Kidney (tissue), 14 donors: Measurements from ENCODE around the gene DCN. TPM values are rescaled to one million over a fixed set of nuclear protein-coding genes. Genes with fewer than 3 reads are reported as not detected.

ENCODE experiments used
- DNase-seq, 5 donors: peaks; one replicate each; pipeline ENCODE4 v3.0.0-alpha.2; 2013 to 2020
- FAIRE-seq: peaks from 2 replicates; lab custom pipeline; 2012; peaks lifted over from hg19 to GRCh38; lab: Jason Lieb, UNC
- H3K27ac ChIP-seq, 2 donors: one replicate each; pipeline ENCODE4 v1.7.0; 2013; ENCODE audit warnings: low read depth in 2 of 2, low read length in 2 of 2, inconsistent platforms in 1 of 2
- H3K27me3 ChIP-seq: one replicate; pipeline ENCODE4 v1.7.1; 2013; ENCODE audit warnings: low read length, inconsistent platforms; ENCODE audit not compliant: control insufficient read depth, insufficient read depth
- H3K36me3 ChIP-seq, 3 donors: one replicate each; pipeline versions ENCODE4 v1.7.0 to v1.7.1; 2013; ENCODE audit warnings: low read length in 3 of 3, control low read depth in 1 of 3, inconsistent platforms in 1 of 3; ENCODE audit not compliant: insufficient read depth in 3 of 3, control insufficient read depth in 2 of 3
- H3K4me1 ChIP-seq, 3 donors: one replicate each; pipeline versions ENCODE4 v1.7.0 to v1.7.1; 2013; ENCODE audit warnings: low read length in 3 of 3, inconsistent platforms in 1 of 3, low read depth in 1 of 3; ENCODE audit not compliant: control insufficient read depth in 2 of 3, insufficient read depth in 2 of 3
- H3K4me3 ChIP-seq, 3 donors: one replicate each; pipeline versions ENCODE4 v1.7.0 to v1.8.1; 2013; ENCODE audit warnings: low read length in 3 of 3, control low read depth in 1 of 3, inconsistent platforms in 1 of 3
- H3K9ac ChIP-seq, 3 donors: one replicate each; pipeline versions ENCODE4 v1.7.0 to v1.7.1; 2013; ENCODE audit warnings: low read length in 3 of 3, control low read depth in 1 of 3, inconsistent platforms in 1 of 3
- H3K9me3 ChIP-seq, 3 donors: one replicate each; pipeline versions ENCODE4 v1.7.0 to v1.7.1; 2013; ENCODE audit warnings: low read length in 3 of 3, control low read depth in 1 of 3, inconsistent platforms in 1 of 3; ENCODE audit not compliant: control insufficient read depth in 2 of 3, insufficient read depth in 1 of 3
- intact Hi-C: fragments of 100-400 bp; cut with DNase I; formaldehyde crosslinking; loops from one replicate; pipeline ENCODE4 v1.11.1; 2022
- polyA plus RNA-seq: library from polyadenylated mRNA; stranded (reverse); fragments of 350-450 nt; fragmentation: Illumina TruSeq; extraction: RNeasy Lipid Tissue Mini Kit (QIAGEN cat#74804); gene quantifications from one replicate; pipeline ENCODE4 v1.2.3, GENCODE V29; 2014; ENCODE audit warnings: low read depth, low replicate concordance; ENCODE audit not compliant: insufficient read depth
- total RNA-seq: library from RNA; stranded (reverse); fragmentation: NEBNext Ultra II Directional; extraction: Animal tissue kit (Norgen Biotek cat#: 25700); gene quantifications from one replicate; pipeline ENCODE4 v1.2.1, GENCODE V29; 2021
- TF ChIP-seq, protein P1 (sequence below): IDR thresholded peaks from 3 replicates; pipeline ENCODE4 v1.5.1; 2012; ENCODE audit warnings: mild to moderate bottlenecking, moderate library complexity, borderline replicate concordance; ENCODE audit not compliant: insufficient read depth; ENCODE audit errors: extremely low read depth
- donor health status: control.
- donor health status: control.
- donor health status: control.
- donor health status: control.
- donor health status: control.
- donor health status: DM: yes; HTN: yes; CAD: no.
- donor health status: Normal renal cell carcinoma (clear cell type).

The DCN gene
- total and polyA plus RNA-seq, 2 donors from 2014 or later: 239 to 317 TPM

DNA sequence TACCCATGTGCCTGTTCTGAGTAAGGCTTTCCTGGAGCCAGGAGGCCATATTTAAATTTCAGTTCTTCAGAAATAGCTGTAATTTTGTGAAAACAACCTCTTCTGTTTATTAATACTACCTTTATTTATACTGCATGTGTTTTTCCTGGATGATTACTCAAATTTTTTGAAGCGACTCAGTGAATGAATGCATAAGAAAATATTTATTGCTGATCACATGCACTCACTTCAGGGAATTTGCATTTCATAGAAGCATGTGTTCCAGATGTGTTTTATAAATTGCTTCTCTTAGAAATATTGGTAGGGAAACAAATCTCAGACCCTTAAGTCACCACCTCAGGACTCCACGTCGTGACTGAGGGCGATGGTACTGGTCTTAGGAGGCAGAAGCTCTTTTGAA lies 21.8 kb upstream of the DCN start:
- Histone ChIP-seq H3K9me3 (no peaks in the 10 kb centered on the region), H3K4me1 (no peaks in the 10 kb centered on the region), H3K4me3 (no peak overlapping the region), H3K9ac (no peak overlapping the region), H3K27ac (no peak overlapping the region), H3K27me3 (no peaks in the 10 kb centered on the region), H3K36me3 (no peaks in the 10 kb centered on the region)
- TF ChIP-seq, protein P1, sequence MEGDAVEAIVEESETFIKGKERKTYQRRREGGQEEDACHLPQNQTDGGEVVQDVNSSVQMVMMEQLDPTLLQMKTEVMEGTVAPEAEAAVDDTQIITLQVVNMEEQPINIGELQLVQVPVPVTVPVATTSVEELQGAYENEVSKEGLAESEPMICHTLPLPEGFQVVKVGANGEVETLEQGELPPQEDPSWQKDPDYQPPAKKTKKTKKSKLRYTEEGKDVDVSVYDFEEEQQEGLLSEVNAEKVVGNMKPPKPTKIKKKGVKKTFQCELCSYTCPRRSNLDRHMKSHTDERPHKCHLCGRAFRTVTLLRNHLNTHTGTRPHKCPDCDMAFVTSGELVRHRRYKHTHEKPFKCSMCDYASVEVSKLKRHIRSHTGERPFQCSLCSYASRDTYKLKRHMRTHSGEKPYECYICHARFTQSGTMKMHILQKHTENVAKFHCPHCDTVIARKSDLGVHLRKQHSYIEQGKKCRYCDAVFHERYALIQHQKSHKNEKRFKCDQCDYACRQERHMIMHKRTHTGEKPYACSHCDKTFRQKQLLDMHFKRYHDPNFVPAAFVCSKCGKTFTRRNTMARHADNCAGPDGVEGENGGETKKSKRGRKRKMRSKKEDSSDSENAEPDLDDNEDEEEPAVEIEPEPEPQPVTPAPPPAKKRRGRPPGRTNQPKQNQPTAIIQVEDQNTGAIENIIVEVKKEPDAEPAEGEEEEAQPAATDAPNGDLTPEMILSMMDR: no peak
- FAIRE-seq (no peak), DNase-seq (no peak)
- intact Hi-C loops: no loop called here

DNA sequence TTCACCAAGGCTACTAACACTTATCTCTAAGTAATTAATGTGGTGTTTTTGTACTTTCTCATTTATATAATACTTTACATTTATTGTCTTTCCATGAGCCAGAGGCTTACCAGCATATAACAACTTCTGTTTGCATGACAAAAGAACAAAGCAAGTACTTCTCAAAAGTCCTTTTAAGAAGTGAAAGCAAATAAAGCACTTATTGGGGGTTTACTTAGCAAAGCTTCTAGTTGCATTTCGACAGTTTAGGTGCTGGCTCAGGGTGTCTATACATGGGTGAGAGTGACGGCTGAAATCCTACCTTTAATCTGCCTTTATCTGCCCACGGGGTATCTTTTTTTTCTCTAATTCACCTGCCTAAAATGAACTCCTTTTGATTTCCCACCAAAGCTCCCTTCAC lies 21.0 kb upstream of the DCN start:
- Histone ChIP-seq H3K9ac (no peak overlapping the region), H3K27ac (no peak overlapping the region), H3K27me3 (no peaks in the 10 kb centered on the region), H3K9me3 (no peaks in the 10 kb centered on the region), H3K36me3 (no peaks in the 10 kb centered on the region), H3K4me1 (no peaks in the 10 kb centered on the region), H3K4me3 (no peak overlapping the region)
- DNase-seq (no peak), FAIRE-seq (no peak)
- TF ChIP-seq, protein P1: no peak
- intact Hi-C loops: no loop called here

DNA sequence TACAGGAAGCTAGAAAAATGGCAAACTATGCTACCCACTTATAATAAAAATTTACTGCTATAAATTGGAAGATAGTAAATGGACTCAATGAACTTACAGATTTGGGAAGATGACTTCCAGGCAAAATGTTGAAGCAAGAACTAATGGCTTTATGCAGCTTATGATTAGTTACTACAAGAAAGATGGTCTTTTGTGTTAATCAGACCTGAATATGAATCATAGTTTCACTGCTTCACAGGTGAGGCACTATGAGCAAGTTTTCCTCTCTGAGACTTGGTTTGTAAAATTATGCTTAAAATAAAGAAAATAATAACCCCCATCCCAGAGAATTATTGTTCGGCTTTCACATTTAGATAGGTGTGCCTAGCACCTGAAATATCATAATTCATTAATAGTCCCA lies 19.8 kb upstream of the DCN start:
- H3K9ac ChIP-seq: no peak overlapping the region
- H3K36me3 ChIP-seq: no peaks in the 10 kb centered on the region
- TF ChIP-seq, protein P1: no peak
- intact Hi-C loops: no loop called here
- no peaks in the 10 kb centered on the region for H3K9me3 ChIP-seq
- DNase-seq: no peak
- no peak for FAIRE-seq
- H3K27ac ChIP-seq: no peak overlapping the region
- H3K27me3 ChIP-seq: no peaks in the 10 kb centered on the region
- no peaks in the 10 kb centered on the region for H3K4me1 ChIP-seq
- no peak overlapping the region for H3K4me3 ChIP-seq

DNA sequence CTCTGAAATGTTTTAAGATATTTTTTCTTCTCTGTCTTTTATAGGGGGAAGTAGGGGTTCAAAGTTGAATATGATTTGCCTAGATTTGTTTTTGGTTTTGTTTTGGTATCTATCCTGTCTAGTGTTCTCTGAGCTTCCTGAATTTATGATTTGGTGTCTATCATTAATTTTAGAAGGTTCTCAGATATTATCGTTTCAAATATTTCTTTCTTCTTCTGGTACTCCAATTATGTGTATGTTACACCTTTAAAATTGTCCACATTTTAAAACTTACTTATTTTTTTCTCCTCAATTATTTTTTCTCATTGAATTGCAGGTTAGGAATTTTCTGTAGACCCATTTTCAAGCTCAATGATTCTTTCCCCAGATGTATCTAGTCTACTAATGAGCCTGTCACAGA lies 13.8 kb upstream of the DCN start:
- H3K9me3 ChIP-seq: no peaks in the 10 kb centered on the region

More for the DNA sequence above, 13.8 kb upstream of the DCN start:
- Histone ChIP-seq H3K27ac (no peak overlapping the region), H3K9ac (no peak overlapping the region), H3K27me3 (no peaks in the 10 kb centered on the region), H3K4me3 (no peak overlapping the region), H3K4me1 (no peaks in the 10 kb centered on the region), H3K36me3 (no peaks in the 10 kb centered on the region)
- TF ChIP-seq, protein P1: no peak
- FAIRE-seq (no peak), DNase-seq (no peak)
- intact Hi-C loops: no loop called here
